ENCODE results near the gene NME8. TPM values are rescaled to one million over a fixed set of nuclear protein-coding genes. Genes with fewer than 3 reads are reported as not detected.

Gene NME8
- polyA plus RNA-seq, 2 donors: 0.25 TPM; not detected in 1

DNA sequence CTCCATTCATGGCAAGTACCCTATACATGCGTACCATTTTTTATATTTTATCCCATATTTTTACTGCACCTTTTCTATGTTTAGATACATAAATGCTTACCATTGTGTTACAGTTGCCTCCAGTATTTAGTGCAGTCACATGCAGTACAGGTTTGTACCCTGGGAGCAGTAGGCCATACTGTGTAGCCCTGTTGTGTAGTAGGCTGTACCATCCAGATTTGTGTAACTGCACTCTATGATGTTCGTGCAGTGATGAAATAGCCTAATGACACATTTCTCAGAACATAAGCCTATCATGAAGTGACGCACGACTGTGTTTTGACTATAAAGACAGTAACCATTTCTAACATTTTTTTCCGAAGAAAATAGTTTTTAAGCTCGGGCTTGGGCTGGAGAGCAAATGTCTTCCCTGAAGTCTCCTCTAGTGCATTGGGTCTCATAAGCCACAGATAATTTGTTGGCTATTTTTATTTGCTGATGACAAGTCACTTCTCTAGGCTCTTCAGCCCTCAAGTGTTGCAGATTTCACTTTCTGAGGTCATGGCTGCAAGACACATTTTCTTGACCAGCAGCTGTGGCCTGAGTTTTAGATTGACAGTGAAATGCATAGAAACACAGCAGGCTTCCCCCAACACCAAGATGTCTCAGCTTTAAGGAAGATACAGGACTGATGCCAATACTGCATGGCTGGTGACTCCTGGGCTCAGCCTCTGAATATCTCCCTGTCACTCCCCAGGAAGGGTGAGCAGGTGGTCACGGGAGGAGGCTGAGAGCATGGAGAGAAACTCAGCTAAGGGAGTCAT is 98.9 kb downstream of the NME8 start:
- Histone ChIP-seq H3K36me3 (ENCODE audit: control insufficient read depth in 2 of 2, insufficient read depth in 2 of 2, low read length in 1 of 2) (no peaks in the 10 kb centered on the region), H3K27ac (ENCODE audit: low read depth in 2 of 2, low read length in 1 of 2) (no peak overlapping the region), H3K9me3 (ENCODE audit: control insufficient read depth in 2 of 2, insufficient read depth in 1 of 2, low read depth in 1 of 2, low read length in 1 of 2) (no peaks in the 10 kb centered on the region), H3K4me3 (ENCODE audit: low read depth in 1 of 2, low read length in 2 of 2) (no peak overlapping the region), H3K27me3 (ENCODE audit: control insufficient read depth in 1 of 2, insufficient read depth in 2 of 2, low read length in 2 of 2) (no peaks in the 10 kb centered on the region), H3K4me1 (ENCODE audit: control insufficient read depth in 2 of 2, insufficient read depth in 2 of 2, low read length in 1 of 2) (no peaks in the 10 kb centered on the region)
- WGBS, 2 donors: 87 to 90% methylated on average over 7 of the region's 7 CpGs

DNA sequence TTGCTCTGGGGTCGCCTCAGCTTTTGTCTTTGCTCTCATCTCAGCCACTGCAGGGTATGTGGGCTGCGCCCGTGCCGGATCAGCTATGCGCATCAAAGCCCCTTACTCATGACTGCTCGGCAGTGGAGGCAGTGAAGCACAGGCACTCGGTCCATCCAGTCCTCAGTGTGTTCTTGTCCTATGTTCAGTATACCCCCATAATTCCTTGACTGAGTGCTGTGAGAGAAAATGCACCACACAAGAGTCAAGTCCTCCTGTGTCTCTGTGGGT is 99.5 kb downstream of the NME8 start:
- WGBS, 2 donors: 90 to 91% methylated on average over 7 of the region's 7 CpGs
- no peak overlapping the region for H3K27ac ChIP-seq (ENCODE audit: low read depth in 2 of 2, low read length in 1 of 2)
- H3K4me3 ChIP-seq (ENCODE audit: low read depth in 1 of 2, low read length in 2 of 2): no peak overlapping the region
- H3K36me3 ChIP-seq (ENCODE audit: control insufficient read depth in 2 of 2, insufficient read depth in 2 of 2, low read length in 1 of 2): no peaks in the 10 kb centered on the region
- H3K27me3 ChIP-seq (ENCODE audit: control insufficient read depth in 1 of 2, insufficient read depth in 2 of 2, low read length in 2 of 2): no peaks in the 10 kb centered on the region
- H3K4me1 ChIP-seq (ENCODE audit: control insufficient read depth in 2 of 2, insufficient read depth in 2 of 2, low read length in 1 of 2): no peaks in the 10 kb centered on the region
- H3K9me3 ChIP-seq (ENCODE audit: control insufficient read depth in 2 of 2, insufficient read depth in 1 of 2, low read depth in 1 of 2, low read length in 1 of 2): no peaks in the 10 kb centered on the region

Other genes starting within 250 kb of the NME8 start
- gene GPR141, start 164.8 kb upstream of the NME8 start, polyA plus RNA-seq: under 1 TPM; 0.20 to 0.35 TPM
- under 1 TPM; 0.06 to 0.15 TPM for gene SFRP4, start 68.2 kb downstream of the NME8 start, polyA plus RNA-seq
- gene EPDR1, start 72.0 kb downstream of the NME8 start, polyA plus RNA-seq: 1 to 10 TPM in 1 of 2 donors, under 1 TPM in 1; 0.24 to 1.0 TPM